ENCODE measurements around the gene TRIM71.

Gene TRIM71

DNA sequence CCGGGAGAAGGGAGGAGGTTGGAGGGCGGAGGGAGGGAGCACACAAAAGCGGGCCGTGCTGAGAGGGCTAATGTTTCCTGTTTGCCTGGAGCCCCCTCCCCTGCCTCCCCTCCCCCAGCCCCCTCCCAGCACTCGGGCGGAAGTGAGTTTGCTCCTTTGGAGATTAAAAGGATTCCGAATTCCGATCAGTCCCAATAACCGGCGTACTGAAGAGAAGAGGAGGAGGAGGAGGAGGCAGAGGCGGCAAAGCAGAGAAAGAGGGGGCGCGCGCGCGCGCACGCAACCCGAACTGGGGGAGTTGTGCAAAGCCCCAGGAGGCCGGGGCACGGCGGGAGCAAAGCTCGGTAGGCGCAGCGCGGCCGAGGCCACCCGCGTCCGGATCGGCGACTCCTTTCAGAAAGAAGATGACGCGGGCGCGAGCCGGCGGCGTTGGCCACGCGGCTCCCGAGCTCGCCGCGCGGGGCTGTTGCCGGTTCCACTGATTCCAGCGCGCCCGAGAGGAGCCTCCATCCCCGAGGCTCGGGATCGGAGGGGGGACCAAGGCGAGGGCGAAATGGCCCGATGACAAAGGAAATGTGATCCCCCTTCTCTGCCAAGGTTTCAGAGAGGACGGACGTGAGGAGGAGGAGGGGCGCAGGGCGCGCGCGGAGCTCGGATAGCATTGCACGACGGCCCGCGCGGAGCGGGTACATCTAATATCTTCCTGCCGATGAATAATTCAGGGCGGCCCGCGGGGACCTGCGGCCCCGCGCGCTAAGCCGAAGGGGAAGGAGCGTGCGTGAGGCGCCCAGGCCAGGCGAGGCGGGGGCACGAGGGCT is 1.1 kb upstream of the TRIM71 start:
- Histone ChIP-seq H3K9me3 (ENCODE audit: insufficient read depth, low read length, severe bottlenecking) (no peaks in the 10 kb centered on the region), H4K20me1 (ENCODE audit: insufficient read depth, low read length) (no peaks in the 10 kb centered on the region), H3K79me2 (ENCODE audit: insufficient read depth, low read length) (0 out of 2 replicates have a peak, but pooled peaks cover 2% of the 10 kb centered on the region), H3K9ac (ENCODE audit: low read depth, low read length) (peak overlapping the region; percentile 69), H3K27me3 (ENCODE audit: insufficient read depth, low read length, poor library complexity) (peaks cover 6% of the 10 kb centered on the region), H3K4me3 (ENCODE audit: low read depth in 1 of 2, low read length in 2 of 2) (peak overlapping the region; percentile 21 to 57; a peak in 3 of 4 replicates), H3K4me1 (ENCODE audit: insufficient read depth, low read length) (peaks cover 35% of the 10 kb centered on the region), H3K36me3 (ENCODE audit: insufficient read depth, low read length) (no peaks in the 10 kb centered on the region), H2AFZ (ENCODE audit: low read depth, low read length) (peak overlapping the region; percentile 61), H3K27ac (ENCODE audit: low read length) (peak overlapping the region; percentile 59), H3K4me2 (ENCODE audit: insufficient read depth, low read length) (peak overlapping the region; percentile 66)
- ATAC-seq (ENCODE audit: insufficient read depth, low read depth), result peak; percentile 76
- peak; percentile 72 for DNase-seq
- TF ChIP-seq EZH2 (IDR thresholded peaks at IDR 0.05; ENCODE audit: borderline replicate concordance, low read depth, low read length, severe bottlenecking), result peak; percentile 49
- TF ChIP-seq, protein P1, sequence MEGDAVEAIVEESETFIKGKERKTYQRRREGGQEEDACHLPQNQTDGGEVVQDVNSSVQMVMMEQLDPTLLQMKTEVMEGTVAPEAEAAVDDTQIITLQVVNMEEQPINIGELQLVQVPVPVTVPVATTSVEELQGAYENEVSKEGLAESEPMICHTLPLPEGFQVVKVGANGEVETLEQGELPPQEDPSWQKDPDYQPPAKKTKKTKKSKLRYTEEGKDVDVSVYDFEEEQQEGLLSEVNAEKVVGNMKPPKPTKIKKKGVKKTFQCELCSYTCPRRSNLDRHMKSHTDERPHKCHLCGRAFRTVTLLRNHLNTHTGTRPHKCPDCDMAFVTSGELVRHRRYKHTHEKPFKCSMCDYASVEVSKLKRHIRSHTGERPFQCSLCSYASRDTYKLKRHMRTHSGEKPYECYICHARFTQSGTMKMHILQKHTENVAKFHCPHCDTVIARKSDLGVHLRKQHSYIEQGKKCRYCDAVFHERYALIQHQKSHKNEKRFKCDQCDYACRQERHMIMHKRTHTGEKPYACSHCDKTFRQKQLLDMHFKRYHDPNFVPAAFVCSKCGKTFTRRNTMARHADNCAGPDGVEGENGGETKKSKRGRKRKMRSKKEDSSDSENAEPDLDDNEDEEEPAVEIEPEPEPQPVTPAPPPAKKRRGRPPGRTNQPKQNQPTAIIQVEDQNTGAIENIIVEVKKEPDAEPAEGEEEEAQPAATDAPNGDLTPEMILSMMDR (IDR thresholded peaks at IDR 0.05; ENCODE audit: borderline replicate concordance, extremely low read depth, low read length, poor library complexity, severe bottlenecking), result no peak

DNA sequence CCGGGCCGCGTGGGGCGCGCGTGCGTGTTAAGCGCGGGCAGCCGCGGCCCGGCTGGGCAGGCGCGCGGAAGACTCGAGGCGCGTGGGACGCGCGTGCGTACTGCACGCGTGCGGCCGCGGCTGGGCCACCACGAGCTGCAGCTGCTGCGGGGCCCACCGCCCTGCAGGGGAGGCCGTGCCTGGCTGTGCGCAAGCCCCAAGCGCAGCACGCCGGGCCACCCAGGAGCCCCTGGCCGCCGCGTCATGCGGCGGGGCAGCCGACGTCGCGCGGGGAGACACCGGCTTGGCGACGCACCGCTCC is 590 bp upstream of the TRIM71 start:
- H3K4me2 ChIP-seq (ENCODE audit: insufficient read depth, low read length), result peak overlapping the region; percentile 66
- H3K4me1 ChIP-seq (ENCODE audit: insufficient read depth, low read length), result peaks cover 35% of the 10 kb centered on the region
- H3K9ac ChIP-seq (ENCODE audit: low read depth, low read length), result peak overlapping the region; percentile 69; the same call in 1 of the 2 replicates
- peaks cover 6% of the 10 kb centered on the region for H3K27me3 ChIP-seq (ENCODE audit: insufficient read depth, low read length, poor library complexity)
- H4K20me1 ChIP-seq (ENCODE audit: insufficient read depth, low read length), result no peaks in the 10 kb centered on the region
- DNase-seq, result no peak
- H3K79me2 ChIP-seq (ENCODE audit: insufficient read depth, low read length), result 0 out of 2 replicates have a peak, but pooled peaks cover 2% of the 10 kb centered on the region
- H3K9me3 ChIP-seq (ENCODE audit: insufficient read depth, low read length, severe bottlenecking), result no peaks in the 10 kb centered on the region
- TF ChIP-seq, protein P1 (IDR thresholded peaks at IDR 0.05; ENCODE audit: borderline replicate concordance, extremely low read depth, low read length, poor library complexity, severe bottlenecking), result no peak
- TF ChIP-seq EZH2 (IDR thresholded peaks at IDR 0.05; ENCODE audit: borderline replicate concordance, low read depth, low read length, severe bottlenecking), result no peak
- H3K36me3 ChIP-seq (ENCODE audit: insufficient read depth, low read length), result no peaks in the 10 kb centered on the region
- peak overlapping the region; percentile 61 for H2AFZ ChIP-seq (ENCODE audit: low read depth, low read length)
- H3K4me3 ChIP-seq (ENCODE audit: low read depth in 1 of 2, low read length in 2 of 2), result peak overlapping the region in 1 of 2 experiments; percentile 57; a peak in 2 of 4 replicates
- ATAC-seq (ENCODE audit: insufficient read depth, low read depth), result peak; percentile 26; the same call in 2 of the 3 replicates
- no peak overlapping the region for H3K27ac ChIP-seq (ENCODE audit: low read length)

DNA sequence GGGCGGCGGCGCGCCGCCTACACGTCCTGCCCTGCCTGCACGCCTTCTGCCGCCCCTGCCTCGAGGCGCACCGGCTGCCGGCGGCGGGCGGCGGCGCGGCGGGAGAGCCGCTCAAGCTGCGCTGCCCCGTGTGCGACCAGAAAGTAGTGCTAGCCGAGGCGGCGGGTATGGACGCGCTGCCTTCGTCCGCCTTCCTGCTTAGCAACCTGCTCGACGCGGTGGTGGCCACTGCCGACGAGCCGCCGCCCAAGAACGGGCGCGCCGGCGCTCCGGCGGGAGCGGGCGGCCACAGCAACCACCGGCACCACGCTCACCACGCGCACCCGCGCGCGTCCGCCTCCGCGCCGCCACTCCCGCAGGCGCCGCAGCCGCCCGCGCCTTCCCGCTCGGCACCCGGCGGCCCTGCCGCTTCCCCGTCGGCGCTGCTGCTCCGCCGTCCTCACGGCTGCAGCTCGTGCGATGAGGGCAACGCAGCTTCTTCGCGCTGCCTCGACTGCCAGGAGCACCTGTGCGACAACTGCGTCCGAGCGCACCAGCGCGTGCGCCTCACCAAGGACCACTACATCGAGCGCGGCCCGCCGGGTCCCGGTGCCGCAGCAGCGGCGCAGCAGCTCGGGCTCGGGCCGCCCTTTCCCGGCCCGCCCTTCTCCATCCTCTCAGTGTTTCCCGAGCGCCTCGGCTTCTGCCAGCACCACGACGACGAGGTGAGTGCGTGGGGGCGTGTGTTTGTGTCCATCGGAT is 602 bp downstream of the TRIM71 start:
- H3K9me3 ChIP-seq (ENCODE audit: insufficient read depth, low read length, severe bottlenecking), result no peaks in the 10 kb centered on the region

More for the DNA sequence above, 602 bp downstream of the TRIM71 start:
- Histone ChIP-seq H3K4me2 (ENCODE audit: insufficient read depth, low read length) (peak overlapping the region; percentile 66; the same call in 1 of the 2 replicates), H3K4me1 (ENCODE audit: insufficient read depth, low read length) (peaks cover 35% of the 10 kb centered on the region), H3K36me3 (ENCODE audit: insufficient read depth, low read length) (no peaks in the 10 kb centered on the region), H3K27me3 (ENCODE audit: insufficient read depth, low read length, poor library complexity) (peaks cover 6% of the 10 kb centered on the region), H4K20me1 (ENCODE audit: insufficient read depth, low read length) (no peaks in the 10 kb centered on the region), H3K27ac (ENCODE audit: low read length) (no peak overlapping the region), H3K9ac (ENCODE audit: low read depth, low read length) (no peak overlapping the region), H3K79me2 (ENCODE audit: insufficient read depth, low read length) (0 out of 2 replicates have a peak, but pooled peaks cover 2% of the 10 kb centered on the region), H2AFZ (ENCODE audit: low read depth, low read length) (no peak overlapping the region), H3K4me3 (ENCODE audit: low read depth in 1 of 2, low read length in 2 of 2) (0 out of 4 replicates have a peak overlapping the region, but pooled peaks of 1 of the 2 experiments have one; percentile 26)
- TF ChIP-seq EZH2 (IDR thresholded peaks at IDR 0.05; ENCODE audit: borderline replicate concordance, low read depth, low read length, severe bottlenecking), result no peak
- TF ChIP-seq, protein P1 (IDR thresholded peaks at IDR 0.05; ENCODE audit: borderline replicate concordance, extremely low read depth, low read length, poor library complexity, severe bottlenecking), result no peak
- ATAC-seq (ENCODE audit: insufficient read depth, low read depth) (no peak), DNase-seq (no peak)

Data from DND-41 (cell line).